MM.1S (cell line): Measurements from ENCODE around the gene CRADD.

Experiments
- CTCF ChIP-seq: fragments of 300-600 bp; sonication (generic); IDR thresholded peaks from 2 replicates; pipeline ENCODE4 v1.5.1; 2016; ENCODE audit warnings: antibody characterized with exemption, low read length, mixed read lengths
- EZH2 ChIP-seq: fragments of 300-600 bp; sonication (generic); optimal IDR thresholded peaks from 2 replicates; pipeline ENCODE3; 2017; ENCODE audit warnings: low read depth, mild to moderate bottlenecking, antibody characterized with exemption, low read length, mixed read lengths
- EZH2phosphoT487 ChIP-seq: fragments of 300-600 bp; sonication (generic); IDR thresholded peaks from 2 replicates; pipeline ENCODE4 v1.6.1; 2018; ENCODE audit warnings: antibody characterized with exemption, low read length

- no peak for TF ChIP-seq CTCF
- no peak for TF ChIP-seq EZH2phosphoT487
- TF ChIP-seq EZH2 = no peak
Observed at GRCh38 chr12:93772003-93772700, 95.0 kb downstream of the CRADD start.
